KBM-7 (cell line): ENCODE data around the gene VWA7.

Experiments used
- DNase-seq: peaks from one replicate; pipeline ENCODE4 v3.0.0-alpha.2; 2015
- in situ Hi-C: fragments of 300-500 bp; cut with MboI; formaldehyde crosslinking; loops from 2 replicates; pipeline ENCODE4 v1.14.3; 2020; ENCODE audit warnings: low sequenced_read_pairs, low pct_unique_long_range_greater_than_20kb, mixed read lengths

VWA7 gene

GRCh38 chr6:31721351-31722020 is 55.6 kb downstream of the VWA7 start, which contains the start of gene LY6G6C:
Gene LY6G6C, minus strand, starts transcription at chr6:31721746. Its CDS starts 67 bp downstream, at chr6:31721679.
- in situ Hi-C loops: no loop called here
- no peak for DNase-seq

DNA sequence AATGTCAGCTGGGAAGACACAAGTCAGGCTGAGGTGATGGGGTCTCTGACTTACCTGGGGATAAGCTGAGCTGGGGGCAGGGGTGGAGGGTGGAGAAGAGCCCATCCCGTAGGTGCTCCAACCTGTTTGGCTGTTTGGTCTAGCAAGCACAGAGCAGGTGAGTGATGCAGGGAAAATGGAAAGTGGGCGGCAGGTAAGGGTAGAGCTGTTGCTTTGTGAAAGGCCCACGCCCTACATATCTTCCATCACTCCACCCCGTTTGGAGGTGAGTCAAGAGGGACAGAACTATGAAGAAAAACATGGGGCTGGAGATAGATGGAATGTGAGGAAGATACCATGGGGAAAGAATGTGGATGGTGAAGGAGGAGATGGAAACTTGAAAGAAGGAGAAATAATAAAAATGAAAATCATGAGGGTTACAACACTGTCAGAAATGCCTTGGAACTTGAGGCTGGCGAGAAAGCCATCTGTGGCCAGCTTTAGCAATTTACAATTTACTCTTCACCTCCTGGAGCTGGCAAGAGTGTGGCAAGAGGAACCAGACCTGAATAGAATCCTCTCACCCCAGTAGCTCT is 56.8 kb downstream of the VWA7 start:
- no peak for DNase-seq
- in situ Hi-C loops: no loop called here

DNA sequence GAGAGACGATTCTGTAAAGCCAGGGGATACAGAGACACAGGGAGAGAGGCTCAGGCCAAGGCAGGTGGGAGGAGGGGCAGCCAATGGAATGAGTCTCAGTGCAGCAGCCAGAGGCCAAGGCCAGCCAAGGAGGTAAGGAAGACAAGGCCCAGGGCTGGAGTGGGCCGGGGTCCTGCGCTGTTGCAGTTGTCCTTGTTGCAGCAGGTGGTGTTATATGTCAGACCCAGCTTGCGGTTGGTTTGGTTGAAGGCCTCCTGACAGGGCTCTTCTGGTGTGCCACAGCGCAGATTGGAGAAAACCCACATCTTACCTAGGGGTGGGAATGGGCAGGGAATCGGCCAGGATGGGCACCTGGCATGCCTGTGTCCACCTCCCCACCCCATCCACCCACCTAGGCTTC is 58.1 kb downstream of the VWA7 start:
- in situ Hi-C loops: no loop called here
- no peak for DNase-seq

DNA sequence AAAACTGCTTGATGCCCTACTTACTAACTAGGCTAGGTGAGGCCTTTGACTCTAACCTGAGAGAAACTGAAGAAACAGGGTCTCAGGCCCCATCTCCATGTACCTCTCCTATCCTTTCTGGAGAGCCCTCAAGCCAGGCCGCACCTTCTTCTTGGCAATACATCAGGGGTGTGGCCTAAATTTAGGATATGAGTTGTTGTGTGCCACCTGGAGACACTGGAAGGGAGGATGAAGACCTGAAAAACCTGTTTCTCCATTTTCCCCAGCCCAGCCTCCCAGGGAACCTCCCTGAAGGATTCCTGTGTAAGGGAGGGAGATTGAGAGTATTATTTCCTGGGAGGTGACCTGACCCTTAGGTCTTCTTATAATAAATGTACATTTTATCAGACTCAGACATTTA is 58.9 kb downstream of the VWA7 start:
- no peak for DNase-seq
- in situ Hi-C loops: no loop called here

DNA sequence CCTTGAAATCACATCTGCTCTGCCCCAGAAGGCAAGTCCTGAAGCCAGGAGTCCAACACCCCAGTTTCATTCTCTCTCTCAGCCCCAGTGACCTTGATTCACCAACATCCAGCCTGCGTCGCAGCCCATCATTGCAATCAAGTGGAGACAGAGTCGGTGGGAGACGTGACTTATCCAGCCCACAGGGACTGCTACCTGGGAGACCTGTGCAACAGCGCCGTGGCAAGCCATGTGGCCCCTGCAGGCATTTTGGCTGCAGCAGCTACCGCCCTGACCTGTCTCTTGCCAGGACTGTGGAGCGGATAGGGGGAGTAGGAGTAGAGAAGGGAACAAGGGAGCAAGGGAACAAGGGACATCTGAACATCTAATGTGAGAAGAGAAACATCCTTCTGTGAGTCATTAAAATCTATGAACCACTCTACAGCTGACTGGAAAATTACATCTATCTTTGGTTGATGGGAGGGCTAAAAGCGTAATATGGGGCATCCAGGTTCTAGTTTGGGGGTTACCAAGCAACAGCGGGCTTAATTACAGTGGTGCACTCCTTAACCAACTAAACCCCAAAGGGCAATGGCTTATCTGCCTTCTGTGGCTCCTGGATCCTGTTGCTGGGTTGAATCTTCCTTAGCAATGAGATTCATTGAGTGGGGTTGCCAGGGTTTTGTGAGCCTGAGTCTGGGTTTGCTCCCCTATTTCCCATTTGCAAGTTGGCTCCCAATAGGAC is 59.5 kb downstream of the VWA7 start:
- in situ Hi-C loops: no loop called here

More for the DNA sequence above, 59.5 kb downstream of the VWA7 start:
- DNase-seq: no peak
